HuH-7 (cell line): Measurements from ENCODE around the gene SLC4A2.

ENCODE experiments used
- DNase-seq: peaks from one replicate; pipeline ENCODE4 v3.0.0; 2011; ENCODE audit warnings: low spot score

The SLC4A2 gene

GRCh38 chr7:151064454-151064853, 5.1 kb downstream of the SLC4A2 start:
- DNase-seq: no peak

GRCh38 chr7:151064993-151065392, 5.6 kb downstream of the SLC4A2 start:
- no peak for DNase-seq

- no peak for DNase-seq
Measured at GRCh38 chr7:151065516-151065915, 6.1 kb downstream of the SLC4A2 start.

- no peak for DNase-seq
Measured at GRCh38 chr7:151066273-151066974, 7.0 kb downstream of the SLC4A2 start.

- no peak for DNase-seq
Measured at GRCh38 chr7:151068069-151068773, 8.8 kb downstream of the SLC4A2 start.

GRCh38 chr7:151069841-151070573, 10.6 kb downstream of the SLC4A2 start:
- DNase-seq: no peak

- DNase-seq: no peak
Measured at GRCh38 chr7:151070574-151070960, 11.2 kb downstream of the SLC4A2 start.

- no peak for DNase-seq
Measured at GRCh38 chr7:151071032-151071866, 11.9 kb downstream of the SLC4A2 start.

- no peak for DNase-seq
Measured at GRCh38 chr7:151073990-151074389, 14.6 kb downstream of the SLC4A2 start.

- DNase-seq: no peak
Measured at GRCh38 chr7:151074817-151075661, 15.7 kb downstream of the SLC4A2 start.

GRCh38 chr7:151075662-151075971, 16.2 kb downstream of the SLC4A2 start:
- no peak for DNase-seq

- no peak for DNase-seq
Measured at GRCh38 chr7:151075978-151076426, 16.6 kb downstream of the SLC4A2 start.

GRCh38 chr7:151076863-151077704, 17.7 kb downstream of the SLC4A2 start:
- peak; percentile 73 for DNase-seq

- no peak for DNase-seq
Measured at GRCh38 chr7:151077705-151078232, 18.4 kb downstream of the SLC4A2 start.

- DNase-seq: no peak
Measured at GRCh38 chr7:151078233-151079040, 19.0 kb downstream of the SLC4A2 start.

GRCh38 chr7:151079199-151079910, 20.0 kb downstream of the SLC4A2 start:
- no peak for DNase-seq

GRCh38 chr7:151080067-151080521, 20.7 kb downstream of the SLC4A2 start:
- peak; percentile 52 for DNase-seq

GRCh38 chr7:151080522-151081169, 21.3 kb downstream of the SLC4A2 start, which contains the start of gene FASTK:
TSS of gene FASTK (minus strand) at chr7:151080809. CDS start at chr7:151080766, 43 bp downstream.
- DNase-seq: peak; percentile 98
